ENCODE data around the gene EXOC8. TPM values are rescaled to one million over a fixed set of nuclear protein-coding genes. Genes with fewer than 3 reads are reported as not detected.

Gene EXOC8
- polyA plus RNA-seq, 3 donors = 11.2 to 12.3 (median 12.0) TPM

Other genes starting within 250 kb of the EXOC8 start
- under 1 TPM; 0.05 to 0.09 (median 0.08) TPM for gene TRIM67, start 175.8 kb downstream of the EXOC8 start, polyA plus RNA-seq (ENCODE audit: insufficient read length in 3 of 3)
- gene GNPAT, start 96.6 kb downstream of the EXOC8 start, polyA plus RNA-seq (ENCODE audit: insufficient read length in 3 of 3) = 10 to 100 TPM; 62.2 to 72.2 (median 71.2) TPM
- 10 to 100 TPM; 12.7 to 15.6 (median 12.7) TPM for gene SPRTN, start 441 bp upstream of the EXOC8 start, polyA plus RNA-seq (ENCODE audit: insufficient read length in 3 of 3)
- 10 to 100 TPM; 43.7 to 48.1 (median 46.1) TPM for gene EGLN1, start 84.4 kb upstream of the EXOC8 start, polyA plus RNA-seq (ENCODE audit: insufficient read length in 3 of 3)
- 10 to 100 TPM; 54.3 to 71.0 (median 59.2) TPM for gene TSNAX, start 190.8 kb upstream of the EXOC8 start, polyA plus RNA-seq (ENCODE audit: insufficient read length in 3 of 3)

Measured in renal cortex interstitium (tissue), 3 donors.